Neural progenitor cell (in vitro differentiated cells): Measurements from ENCODE around the gene PSMB2. TPM values are rescaled to one million over a fixed set of nuclear protein-coding genes. Genes with fewer than 3 reads are reported as not detected.

ENCODE experiments used
- DNase-seq: peaks from one replicate; pipeline ENCODE4 v3.0.0-alpha.2; 2016; ENCODE audit warnings: low spot score
- H2AFZ ChIP-seq: fragments of 200-600 bp; sonication (generic); replicated peaks from 2 replicates; pipeline ENCODE4 v1.6.1; 2016; ENCODE audit warnings: antibody characterized with exemption
- H3F3A ChIP-seq: fragments of 200-600 bp; sonication (generic); 2 replicates; pipeline ENCODE4 v1.6.1; 2016; ENCODE audit warnings: antibody characterized with exemption, low read depth
- H3K27ac ChIP-seq: fragments of 200-600 bp; sonication (generic); 2 replicates; pipeline ENCODE4 v1.5.1; 2016; ENCODE audit warnings: mild to moderate bottlenecking
- H3K27me3 ChIP-seq: fragments of 200-600 bp; sonication (generic); 2 replicates; pipeline ENCODE4 v1.6.1; 2016; ENCODE audit warnings: mild to moderate bottlenecking, moderate library complexity
- H3K36me3 ChIP-seq: fragments of 200-600 bp; sonication (generic); 2 replicates; pipeline ENCODE4 v1.5.1; 2016
- H3K4me1 ChIP-seq: fragments of 200-600 bp; sonication (generic); 2 replicates; pipeline ENCODE4 v1.6.1; 2016; ENCODE audit warnings: mixed run types
- H3K4me2 ChIP-seq: fragments of 200-600 bp; sonication (generic); 2 replicates; pipeline ENCODE4 v1.6.1; 2016
- H3K4me3 ChIP-seq: fragments of 200-600 bp; sonication (generic); 2 replicates; pipeline ENCODE4 v1.5.1; 2016
- H3K79me2 ChIP-seq: fragments of 200-600 bp; sonication (generic); 2 replicates; pipeline ENCODE4 v1.6.1; 2016; ENCODE audit warnings: low read depth
- H3K9ac ChIP-seq: fragments of 200-600 bp; sonication (generic); 2 replicates; pipeline ENCODE4 v1.6.1; 2016
- H3K9me3 ChIP-seq: fragments of 200-600 bp; sonication (generic); 2 replicates; pipeline ENCODE4 v1.5.1; 2016; ENCODE audit warnings: low read depth
- H4K20me1 ChIP-seq: fragments of 200-600 bp; sonication (generic); 2 replicates; pipeline ENCODE4 v1.6.1; 2016; ENCODE audit warnings: low read depth
- H3K27ac Mint-ChIP-seq: 3 replicates; pipeline ENCODE4 v1.8.0; 2021; ENCODE audit warnings: mixed read lengths
- H3K27me3 Mint-ChIP-seq: 2 replicates; pipeline ENCODE4 v1.8.0; 2022; ENCODE audit warnings: low read depth, mild to moderate bottlenecking, inconsistent platforms, moderate library complexity, mixed read lengths; ENCODE audit not compliant: insufficient read depth
- H3K36me3 Mint-ChIP-seq: 3 replicates; pipeline ENCODE4 v1.8.0; 2021; ENCODE audit warnings: mixed read lengths
- H3K4me1 Mint-ChIP-seq: 3 replicates; pipeline ENCODE4 v1.8.0; 2021; ENCODE audit warnings: mixed read lengths
- H3K4me3 Mint-ChIP-seq: 3 replicates; pipeline ENCODE4 v1.8.0; 2021; ENCODE audit warnings: mild to moderate bottlenecking, moderate library complexity, mixed read lengths
- H3K9me3 Mint-ChIP-seq: 3 replicates; pipeline ENCODE4 v1.8.0; 2020; ENCODE audit warnings: mixed read lengths
- CTCF ChIP-seq: fragments of 200-600 bp; sonication (generic); IDR thresholded peaks from 2 replicates; pipeline ENCODE4 v1.5.1; 2017; ENCODE audit warnings: antibody characterized with exemption, mild to moderate bottlenecking
- EZH2 ChIP-seq: fragments of 200-600 bp; sonication (generic); IDR thresholded peaks from 2 replicates; pipeline ENCODE4 v1.6.1; 2017; ENCODE audit warnings: antibody characterized with exemption, mild to moderate bottlenecking, moderate library complexity
- EZH2phosphoT487 ChIP-seq: fragments of 200-600 bp; sonication (generic); IDR thresholded peaks from 2 replicates; pipeline ENCODE4 v1.6.1; 2017; ENCODE audit warnings: antibody characterized with exemption
- total RNA-seq: library from RNA; depleted of rRNA; stranded (reverse); fragments of >200 nt; gene quantifications from 2 replicates; pipeline ENCODE4 v1.2.3, GENCODE V29; 2015; ENCODE audit warnings: low replicate concordance

PSMB2 gene
- total RNA-seq, 1 donor from 2014 or later = 29.7 TPM

- Histone ChIP-seq H3K79me2 (no peaks in the 10 kb centered on the region), H3K9ac (no peak overlapping the region), H3K4me3 (no peak overlapping the region), H3K27me3 (peaks cover 10% of the 10 kb centered on the region), H3K27ac (no peak overlapping the region), H3K36me3 (no peaks in the 10 kb centered on the region), H2AFZ (no peak overlapping the region), H3K4me1 (no peaks in the 10 kb centered on the region), H3K9me3 (no peaks in the 10 kb centered on the region), H3K4me2 (no peak overlapping the region), H4K20me1 (peaks cover 8% of the 10 kb centered on the region), H3F3A (peaks cover 11% of the 10 kb centered on the region)
- no peak for DNase-seq
- Mint-ChIP-seq H3K4me3 (peak overlapping the region; percentile 57), H3K9me3 (no peaks in the 10 kb centered on the region), H3K4me1 (peaks cover 9% of the 10 kb centered on the region), H3K27me3 (peaks cover 3% of the 10 kb centered on the region), H3K27ac (no peak overlapping the region), H3K36me3 (peaks cover 14% of the 10 kb centered on the region)
- no peak for TF ChIP-seq CTCF
- TF ChIP-seq EZH2phosphoT487 = no peak
- TF ChIP-seq EZH2 = no peak
Measured at GRCh38 chr1:35564884-35565741, 76.2 kb downstream of the PSMB2 start.

- no peak overlapping the region for H2AFZ ChIP-seq
- peaks cover 11% of the 10 kb centered on the region for H4K20me1 ChIP-seq
- no peaks in the 10 kb centered on the region for H3K9me3 ChIP-seq
- peaks cover 11% of the 10 kb centered on the region for H3F3A ChIP-seq
- H3K4me3 Mint-ChIP-seq = peak overlapping the region; percentile 57
- no peak overlapping the region for H3K27ac ChIP-seq
- no peak overlapping the region for H3K27ac Mint-ChIP-seq
- no peaks in the 10 kb centered on the region for H3K9me3 Mint-ChIP-seq
- no peak overlapping the region for H3K4me2 ChIP-seq
- TF ChIP-seq EZH2 (no peak), CTCF (peak; percentile 82), EZH2phosphoT487 (no peak)
- no peak overlapping the region for H3K9ac ChIP-seq
- H3K4me3 ChIP-seq = no peak overlapping the region
- H3K36me3 Mint-ChIP-seq = peaks cover 14% of the 10 kb centered on the region
- no peaks in the 10 kb centered on the region for H3K36me3 ChIP-seq
- H3K79me2 ChIP-seq = no peaks in the 10 kb centered on the region
- H3K27me3 Mint-ChIP-seq = peaks cover 3% of the 10 kb centered on the region
- peak; percentile 88 for DNase-seq
- peaks cover 15% of the 10 kb centered on the region for H3K4me1 Mint-ChIP-seq
- peaks cover 1% of the 10 kb centered on the region for H3K27me3 ChIP-seq
- no peaks in the 10 kb centered on the region for H3K4me1 ChIP-seq
Measured at GRCh38 chr1:35564037-35564883, 77.1 kb downstream of the PSMB2 start.

- Histone ChIP-seq H3K4me2 (no peak overlapping the region), H3K27me3 (no peaks in the 10 kb centered on the region), H3K9me3 (no peaks in the 10 kb centered on the region), H3K79me2 (no peaks in the 10 kb centered on the region), H3K36me3 (no peaks in the 10 kb centered on the region), H3K4me1 (peaks cover 8% of the 10 kb centered on the region), H3K9ac (no peak overlapping the region), H3K27ac (no peak overlapping the region), H2AFZ (no peak overlapping the region), H3F3A (peaks cover 11% of the 10 kb centered on the region), H4K20me1 (peaks cover 18% of the 10 kb centered on the region), H3K4me3 (no peak overlapping the region)
- Mint-ChIP-seq H3K9me3 (no peaks in the 10 kb centered on the region), H3K27ac (no peak overlapping the region), H3K4me3 (no peak overlapping the region), H3K27me3 (peaks cover 3% of the 10 kb centered on the region), H3K4me1 (peaks cover 19% of the 10 kb centered on the region), H3K36me3 (peaks cover 14% of the 10 kb centered on the region)
- TF ChIP-seq CTCF (no peak), EZH2phosphoT487 (no peak), EZH2 (no peak)
- DNase-seq = no peak
Measured at GRCh38 chr1:35563166-35563565, 78.2 kb downstream of the PSMB2 start.
